B cell (primary cell): Measurements from ENCODE around the gene PEPD. TPM values are rescaled to one million over a fixed set of nuclear protein-coding genes. Genes with fewer than 3 reads are reported as not detected.

Experiments
- ATAC-seq: fragments of 200-7000 bp; cut with Tn5 transposase; one replicate; pipeline ENCODE4 v1.10.0; 2021; ENCODE audit warnings: low read depth, mild to moderate bottlenecking, moderate number of reproducible peaks, moderate library complexity
- CTCF ChIA-PET: fragments of 350-600 bp; sonication (Branson Sonifier 250); formaldehyde crosslinking; loops from one replicate; lab custom pipeline; 2021; ENCODE audit warnings: antibody characterized with exemption, inconsistent platforms; lab: Charles Lee
- POLR2A ChIA-PET: fragments of 350-600 bp; sonication (Branson Sonifier 250); formaldehyde crosslinking; loops from one replicate; lab custom pipeline; 2021; ENCODE audit warnings: antibody characterized with exemption; lab: Charles Lee
- DNase-seq: peaks from one replicate; pipeline ENCODE4 v3.0.0; 2013
- H2AFZ ChIP-seq: 2 replicates; pipeline ENCODE4 v1.6.1; 2012; ENCODE audit warnings: mild to moderate bottlenecking, low read depth, low read length; ENCODE audit not compliant: insufficient read depth, poor library complexity, severe bottlenecking
- H3K27ac ChIP-seq, 2 donors: 1 replicate in 1 of 2; 2 replicates in 1 of 2; pipeline ENCODE4 v1.5.1; 2012 to 2013; ENCODE audit warnings: low read length in 2 of 2, mild to moderate bottlenecking in 2 of 2, moderate library complexity in 1 of 2
- H3K27me3 ChIP-seq, 4 experiments: fragments of 200-600 bp in 1 of 4; sonication (generic) in 1 of 4; replicated peaks in 1 of 4; 1 replicate in 2 of 4; 2 replicates in 2 of 4; pipeline versions ENCODE4 v1.6.1 to v1.7.0; 2013 to 2016; ENCODE audit warnings: low read length in 3 of 4, mild to moderate bottlenecking in 2 of 4, mixed read lengths in 1 of 4, moderate library complexity in 1 of 4; ENCODE audit not compliant: insufficient read depth in 4 of 4, control insufficient read depth in 3 of 4; ENCODE audit errors: control extremely low read depth in 1 of 4
- H3K36me3 ChIP-seq, 2 experiments: replicated peaks in 1 of 2; 1 replicate in 1 of 2; 2 replicates in 1 of 2; pipeline versions ENCODE4 v1.6.1 to v1.7.1; 2013; ENCODE audit warnings: low read length in 1 of 2; ENCODE audit not compliant: insufficient read depth in 2 of 2, control insufficient read depth in 1 of 2; ENCODE audit errors: control extremely low read depth in 1 of 2, extremely low read depth in 1 of 2
- H3K4me1 ChIP-seq, 2 donors: fragments of 200-600 bp in 1 of 2; sonication (generic) in 1 of 2; 1 replicate in 1 of 2; 2 replicates in 1 of 2; pipeline versions ENCODE4 v1.5.1 to v1.6.1; 2013 to 2017; ENCODE audit warnings: low read length in 2 of 2; ENCODE audit not compliant: control insufficient read depth in 2 of 2, insufficient read depth in 2 of 2
- H3K4me2 ChIP-seq: replicated peaks from 2 replicates; pipeline ENCODE3; 2012; ENCODE audit warnings: mild to moderate bottlenecking, low read depth, low read length; ENCODE audit not compliant: poor library complexity, severe bottlenecking
- H3K4me3 ChIP-seq, 5 experiments: fragments of 200-600 bp in 1 of 5; sonication (generic) in 1 of 5; 1 replicate in 3 of 5; 2 replicates in 2 of 5; pipeline versions ENCODE4 v1.5.1 to v1.7.0; 2011 to 2016; ENCODE audit warnings: low read length in 4 of 5, mild to moderate bottlenecking in 4 of 5, low read depth in 2 of 5, control low read depth in 1 of 5, moderate library complexity in 1 of 5; ENCODE audit not compliant: insufficient read depth in 1 of 5; ENCODE audit errors: control extremely low read depth in 1 of 5, extremely low read depth in 1 of 5
- H3K79me2 ChIP-seq: fragments of 200-600 bp; sonication (generic); one replicate; pipeline ENCODE4 v1.6.0; 2016; ENCODE audit warnings: low read length; ENCODE audit not compliant: control insufficient read depth, insufficient read depth
- H3K9ac ChIP-seq: fragments of 200-600 bp; sonication (generic); 2 replicates; pipeline ENCODE4 v1.6.1; 2017; ENCODE audit warnings: mild to moderate bottlenecking, low read length, moderate library complexity
- H3K9me3 ChIP-seq, 3 donors: one replicate each; pipeline versions ENCODE4 v1.6.1 to v1.7.1; 2013; ENCODE audit warnings: low read length in 2 of 3; ENCODE audit not compliant: control insufficient read depth in 2 of 3, insufficient read depth in 1 of 3; ENCODE audit errors: control extremely low read depth in 1 of 3
- H4K20me1 ChIP-seq: 2 replicates; pipeline ENCODE4 v1.6.0; 2012; ENCODE audit warnings: mild to moderate bottlenecking, low read length; ENCODE audit not compliant: insufficient read depth, control insufficient read depth, poor library complexity, severe bottlenecking
- H3K27ac Mint-ChIP-seq: one replicate; pipeline ENCODE4 v1.8.0; 2021; ENCODE audit warnings: mixed read lengths
- H3K27me3 Mint-ChIP-seq: one replicate; pipeline ENCODE4 v1.8.0; 2021; ENCODE audit warnings: mixed read lengths
- H3K4me1 Mint-ChIP-seq: one replicate; pipeline ENCODE4 v1.8.0; 2021; ENCODE audit warnings: mixed read lengths
- H3K4me3 Mint-ChIP-seq: one replicate; pipeline ENCODE4 v1.8.0; 2021; ENCODE audit warnings: mixed read lengths
- H3K9me3 Mint-ChIP-seq: one replicate; pipeline ENCODE4 v1.8.0; 2022; ENCODE audit warnings: mixed read lengths; ENCODE audit not compliant: insufficient read depth
- EZH2 ChIP-seq: IDR thresholded peaks from 2 replicates; pipeline ENCODE4 v1.6.1; 2012; ENCODE audit warnings: borderline replicate concordance, low read depth, mild to moderate bottlenecking, moderate library complexity, low read length; ENCODE audit not compliant: insufficient read depth, poor library complexity, severe bottlenecking
- WGBS: methylation state at CpG from one replicate; pipeline ENCODE4 v1.1.5; 2013; ENCODE audit warnings: missing lambda C conversion rate; ENCODE audit not compliant: insufficient coverage; 5-methylcytosine and 5-hydroxymethylcytosine counted together
- intact Hi-C: fragments of 100-400 bp; cut with micrococcal nuclease; formaldehyde crosslinking; loops from one replicate; pipeline ENCODE4 v1.10.0; 2022
- polyA plus RNA-seq: library from polyadenylated mRNA; depleted of rRNA; stranded (reverse); fragments of >200 nt; gene quantifications from 2 replicates; pipeline ENCODE4 v1.2.3, GENCODE V29; 2012
- total RNA-seq, 2 donors: library from RNA; stranded (reverse); fragments of 120-200 nt in 1 of 2; gene quantifications; 1 replicate in 1 of 2; 2 replicates in 1 of 2; pipeline versions ENCODE4 v1.2.3 to v1.2.4, GENCODE V29; 2013 to 2022
- TF ChIP-seq, protein P1 (sequence below): fragments of 200-600 bp; IDR thresholded peaks from one replicate; pipeline ENCODE4 v1.8.0; 2022; ENCODE audit warnings: antibody characterized with exemption, mild to moderate bottlenecking

PEPD gene
- total and polyA plus RNA-seq, 2 donors (not counting 1 experiment from before 2014, with no cell fraction given): 36.4 to 42.7 TPM

DNA sequence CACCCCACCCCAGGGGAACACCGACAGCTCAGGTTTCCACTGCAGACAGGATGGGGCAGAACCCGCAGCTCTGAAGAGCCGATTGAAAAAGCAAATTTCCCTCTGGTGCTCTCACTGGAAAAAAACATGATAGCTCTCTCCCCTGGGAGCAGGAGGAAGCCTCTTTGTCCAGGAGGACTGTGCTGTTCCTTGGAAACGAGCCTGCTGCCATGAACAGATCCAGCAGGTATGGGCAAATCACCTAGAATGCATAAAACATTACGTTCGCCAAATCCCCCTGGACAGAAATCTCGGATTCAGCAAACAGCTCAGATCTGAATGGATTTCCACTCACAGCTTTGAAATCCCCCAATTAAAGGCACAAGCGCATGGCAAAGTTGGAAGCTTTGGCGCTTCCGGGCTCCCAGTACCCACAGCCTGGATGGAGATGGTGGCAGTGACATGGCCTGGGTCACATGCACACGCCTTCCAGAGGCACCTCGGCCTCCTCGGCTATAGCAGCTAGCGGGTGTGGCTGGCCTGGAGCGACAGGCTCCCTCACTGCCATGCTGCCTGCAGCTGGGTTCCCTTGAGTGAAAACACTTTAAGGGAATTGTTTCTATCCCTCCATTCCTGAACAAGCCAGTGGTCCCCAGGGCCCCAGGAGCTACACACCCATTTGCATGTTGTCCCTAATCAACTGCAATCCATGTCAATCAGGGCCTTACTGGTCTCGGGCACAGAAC, 89.0 kb downstream of the PEPD start:
- TF ChIP-seq, protein P1, sequence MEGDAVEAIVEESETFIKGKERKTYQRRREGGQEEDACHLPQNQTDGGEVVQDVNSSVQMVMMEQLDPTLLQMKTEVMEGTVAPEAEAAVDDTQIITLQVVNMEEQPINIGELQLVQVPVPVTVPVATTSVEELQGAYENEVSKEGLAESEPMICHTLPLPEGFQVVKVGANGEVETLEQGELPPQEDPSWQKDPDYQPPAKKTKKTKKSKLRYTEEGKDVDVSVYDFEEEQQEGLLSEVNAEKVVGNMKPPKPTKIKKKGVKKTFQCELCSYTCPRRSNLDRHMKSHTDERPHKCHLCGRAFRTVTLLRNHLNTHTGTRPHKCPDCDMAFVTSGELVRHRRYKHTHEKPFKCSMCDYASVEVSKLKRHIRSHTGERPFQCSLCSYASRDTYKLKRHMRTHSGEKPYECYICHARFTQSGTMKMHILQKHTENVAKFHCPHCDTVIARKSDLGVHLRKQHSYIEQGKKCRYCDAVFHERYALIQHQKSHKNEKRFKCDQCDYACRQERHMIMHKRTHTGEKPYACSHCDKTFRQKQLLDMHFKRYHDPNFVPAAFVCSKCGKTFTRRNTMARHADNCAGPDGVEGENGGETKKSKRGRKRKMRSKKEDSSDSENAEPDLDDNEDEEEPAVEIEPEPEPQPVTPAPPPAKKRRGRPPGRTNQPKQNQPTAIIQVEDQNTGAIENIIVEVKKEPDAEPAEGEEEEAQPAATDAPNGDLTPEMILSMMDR: no peak
- TF ChIP-seq EZH2: no peak
- intact Hi-C loops: no loop called here
- H3K4me1 Mint-ChIP-seq: peaks cover 2% of the 10 kb centered on the region
- Histone ChIP-seq H3K27ac (no peak overlapping the region), H3K79me2 (no peaks in the 10 kb centered on the region), H3K4me2 (no peak overlapping the region), H3K9ac (no peak overlapping the region), H3K36me3 (no peaks in the 10 kb centered on the region), H3K4me1 (no peaks in the 10 kb centered on the region), H3K27me3 (no peaks in the 10 kb centered on the region), H3K4me3 (no peak overlapping the region), H2AFZ (no peak overlapping the region), H4K20me1 (no peaks in the 10 kb centered on the region), H3K9me3 (no peaks in the 10 kb centered on the region)
- no peak overlapping the region for H3K4me3 Mint-ChIP-seq
- no peaks in the 10 kb centered on the region for H3K9me3 Mint-ChIP-seq
- no peak overlapping the region for H3K27ac Mint-ChIP-seq
- CTCF ChIA-PET: interaction anchor here (1.4 kb wide), 3 partner anchors 13 to 17 kb away, joined by 3 to 5 read pairs (median 5); no protein-coding TSS in a partner anchor
- DNase-seq (no peak), ATAC-seq (no peak)
- POLR2A ChIA-PET: interaction anchor here (0.6 kb wide), 1 partner anchor 59 kb away, joined by 3 read pairs; no protein-coding TSS in a partner anchor
- 92% methylated on average over 15 of the region's 16 CpGs for WGBS
- H3K27me3 Mint-ChIP-seq: no peaks in the 10 kb centered on the region

DNA sequence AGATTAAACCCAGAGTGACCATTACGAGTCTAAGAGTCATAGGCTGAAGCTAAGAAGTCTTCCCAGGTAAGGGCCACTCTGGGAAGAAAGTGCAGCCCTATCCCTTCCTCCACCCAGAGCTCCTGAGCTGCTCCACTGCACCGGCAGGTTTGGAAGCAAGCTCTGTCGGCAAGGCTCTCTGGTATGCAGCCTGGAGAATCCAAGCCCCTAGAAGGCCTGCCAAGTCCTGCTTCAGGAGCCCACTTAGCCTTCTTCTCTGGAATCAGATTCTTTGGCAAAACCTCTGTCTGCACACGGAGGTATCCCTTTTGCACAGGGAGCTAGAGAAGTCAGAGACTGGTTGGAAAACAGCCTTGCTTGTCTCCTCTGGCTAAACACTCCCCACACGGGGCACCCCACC, 89.6 kb downstream of the PEPD start:
- H3K4me3 ChIP-seq: no peak overlapping the region
- 74% methylated on average over 5 of the region's 5 CpGs for WGBS
- ATAC-seq (no peak), DNase-seq (no peak)
- H3K27me3 ChIP-seq: no peaks in the 10 kb centered on the region
- no peaks in the 10 kb centered on the region for H3K9me3 ChIP-seq
- CTCF ChIA-PET: interaction anchor here (0.6 to 1.4 kb wide), 4 partner anchors 12 to 1508 kb away, joined by 3 to 5 read pairs (median 4); no protein-coding TSS in a partner anchor
- H3K4me2 ChIP-seq: no peak overlapping the region
- H3K27ac Mint-ChIP-seq: no peak overlapping the region
- POLR2A ChIA-PET: interaction anchor here (0.6 kb wide), 1 partner anchor 58 kb away, joined by 3 read pairs; no protein-coding TSS in a partner anchor
- no peak overlapping the region for H2AFZ ChIP-seq
- no peaks in the 10 kb centered on the region for H3K4me1 ChIP-seq
- peaks cover 2% of the 10 kb centered on the region for H3K4me1 Mint-ChIP-seq
- no peaks in the 10 kb centered on the region for H3K9me3 Mint-ChIP-seq
- no peaks in the 10 kb centered on the region for H3K27me3 Mint-ChIP-seq
- TF ChIP-seq EZH2: no peak
- TF ChIP-seq, protein P1: no peak
- intact Hi-C loops: no loop called here
- H3K36me3 ChIP-seq: no peaks in the 10 kb centered on the region
- H3K4me3 Mint-ChIP-seq: no peak overlapping the region
- H4K20me1 ChIP-seq: no peaks in the 10 kb centered on the region
- H3K27ac ChIP-seq: no peak overlapping the region
- no peaks in the 10 kb centered on the region for H3K79me2 ChIP-seq
- H3K9ac ChIP-seq: no peak overlapping the region
